HG02798 (cell line): Measurements from ENCODE around the gene TMEM150B.

Experiments
- ATAC-seq: cut with Tn5 transposase; IDR thresholded peaks from one replicate; pipeline ENCODE4 v1.9.1; 2021; ENCODE audit warnings: mild to moderate bottlenecking; ENCODE audit not compliant: unreplicated experiment, poor library complexity

The TMEM150B gene

GRCh38 chr19:55279770-55280643 lies 45.1 kb downstream of the TMEM150B start, which contains the start of gene HSPBP1:
TSS of gene HSPBP1 (minus strand) at chr19:55280110. CDS start at chr19:55279608, 502 bp downstream.
- peak; percentile 86 for ATAC-seq

- ATAC-seq, result no peak
These were observed 45.8 kb downstream of the TMEM150B start for GRCh38 chr19:55279340-55279739.

GRCh38 chr19:55278391-55279135 lies 46.6 kb downstream of the TMEM150B start:
- no peak for ATAC-seq

GRCh38 chr19:55277494-55277893 lies 47.6 kb downstream of the TMEM150B start:
- no peak for ATAC-seq

- peak; percentile 1 for ATAC-seq
These were observed 48.3 kb downstream of the TMEM150B start for GRCh38 chr19:55276720-55277430.

- ATAC-seq, result peak; percentile 38
These were observed 49.1 kb downstream of the TMEM150B start for GRCh38 chr19:55275851-55276719.

- ATAC-seq, result no peak
These were observed 51.0 kb downstream of the TMEM150B start for GRCh38 chr19:55273978-55274707.

GRCh38 chr19:55272142-55272541 lies 53.0 kb downstream of the TMEM150B start:
- no peak for ATAC-seq

- ATAC-seq, result no peak
These were observed 54.8 kb downstream of the TMEM150B start for GRCh38 chr19:55270172-55270942.

GRCh38 chr19:55269299-55269698 lies 55.8 kb downstream of the TMEM150B start:
- no peak for ATAC-seq

- ATAC-seq, result no peak
These were observed 58.3 kb downstream of the TMEM150B start for GRCh38 chr19:55266840-55267239.

- ATAC-seq, result no peak
These were observed 58.7 kb downstream of the TMEM150B start for GRCh38 chr19:55266404-55266803.

- ATAC-seq, result no peak
These were observed 59.3 kb downstream of the TMEM150B start for GRCh38 chr19:55265723-55266386.

- no peak for ATAC-seq
These were observed 60.0 kb downstream of the TMEM150B start for GRCh38 chr19:55265173-55265572.

GRCh38 chr19:55264531-55264930 lies 60.6 kb downstream of the TMEM150B start:
- ATAC-seq, result no peak
